H9 (cell line): ENCODE results near the gene PRTG. TPM values are rescaled to one million over a fixed set of nuclear protein-coding genes. Genes with fewer than 3 reads are reported as not detected.
"Not testable (repeated sequence)": the region's sequence is repeated elsewhere in the genome, so short reads cannot be mapped to it uniquely, and the experiment has no call there.

ENCODE experiments used
- DNase-seq: peaks from one replicate; pipeline ENCODE4 v3.0.0-alpha.2; 2017
- H2AFZ ChIP-seq: one replicate; pipeline ENCODE4 v1.6.1; 2013; ENCODE audit warnings: mild to moderate bottlenecking, low read length, control low read depth, moderate library complexity
- H2AK5ac ChIP-seq: 2 replicates; pipeline ENCODE4 v1.6.1; 2013; ENCODE audit warnings: low read length, control low read depth, mixed read lengths; ENCODE audit not compliant: insufficient read length
- H2BK120ac ChIP-seq: one replicate; pipeline ENCODE4 v1.6.1; 2013; ENCODE audit warnings: low read depth, mild to moderate bottlenecking, low read length, control low read depth, inconsistent platforms; ENCODE audit not compliant: poor library complexity, severe bottlenecking
- H2BK12ac ChIP-seq: 2 replicates; pipeline ENCODE4 v1.6.1; 2013; ENCODE audit warnings: low read length, control low read depth, mixed read lengths, low read depth; ENCODE audit not compliant: insufficient read length
- H2BK15ac ChIP-seq: 2 replicates; pipeline ENCODE4 v1.6.1; 2013; ENCODE audit warnings: low read depth, low read length, control low read depth
- H2BK20ac ChIP-seq: one replicate; pipeline ENCODE4 v1.6.1; 2013; ENCODE audit warnings: low read depth, mild to moderate bottlenecking, low read length, control low read depth, inconsistent platforms; ENCODE audit not compliant: poor library complexity, severe bottlenecking
- H2BK5ac ChIP-seq: 2 replicates; pipeline ENCODE4 v1.6.1; 2013; ENCODE audit warnings: low read length, control low read depth, mixed read lengths; ENCODE audit not compliant: insufficient read length
- H3K14ac ChIP-seq: 2 replicates; pipeline ENCODE4 v1.6.1; 2013; ENCODE audit warnings: low read length, control low read depth; ENCODE audit not compliant: insufficient read depth
- H3K18ac ChIP-seq: 2 replicates; pipeline ENCODE4 v1.6.1; 2013; ENCODE audit warnings: low read depth, mild to moderate bottlenecking, mixed read lengths, low read length, control low read depth; ENCODE audit not compliant: insufficient read length
- H3K23ac ChIP-seq: 2 replicates; pipeline ENCODE4 v1.6.1; 2013; ENCODE audit warnings: low read length, control low read depth, mixed read lengths, low read depth; ENCODE audit not compliant: insufficient read length
- H3K23me2 ChIP-seq: 2 replicates; pipeline ENCODE4 v1.6.1; 2013; ENCODE audit warnings: low read depth, mild to moderate bottlenecking, mixed read lengths, low read length, control low read depth; ENCODE audit not compliant: insufficient read length, poor library complexity, severe bottlenecking
- H3K27ac ChIP-seq: 2 replicates; pipeline ENCODE4 v1.5.1; 2013; ENCODE audit warnings: low read length, control low read depth, mixed read lengths, low read depth; ENCODE audit not compliant: insufficient read length
- H3K27me3 ChIP-seq: 2 replicates; pipeline ENCODE4 v1.6.1; 2013; ENCODE audit warnings: low read length, control low read depth, inconsistent platforms; ENCODE audit not compliant: insufficient read depth
- H3K4ac ChIP-seq: 2 replicates; pipeline ENCODE4 v1.6.1; 2013; ENCODE audit warnings: low read depth, mild to moderate bottlenecking, control low read depth, inconsistent platforms, low read length, moderate library complexity
- H3K4me1 ChIP-seq: 2 replicates; pipeline ENCODE4 v1.6.1; 2013; ENCODE audit warnings: low read length, control low read depth, inconsistent platforms; ENCODE audit not compliant: insufficient read depth
- H3K4me2 ChIP-seq: 2 replicates; pipeline ENCODE4 v1.6.1; 2013; ENCODE audit warnings: low read length, control low read depth, mixed read lengths; ENCODE audit not compliant: insufficient read length, insufficient read depth
- H3K56ac ChIP-seq: 2 replicates; pipeline ENCODE4 v1.6.1; 2013; ENCODE audit warnings: low read depth, mild to moderate bottlenecking, mixed read lengths, low read length, control low read depth; ENCODE audit not compliant: insufficient read length
- H3K79me1 ChIP-seq: 2 replicates; pipeline ENCODE4 v1.6.1; 2013; ENCODE audit warnings: low read depth, mild to moderate bottlenecking, moderate library complexity, low read length, control low read depth, inconsistent platforms; ENCODE audit not compliant: insufficient read depth, poor library complexity, severe bottlenecking
- H3K79me2 ChIP-seq: 2 replicates; pipeline ENCODE4 v1.6.1; 2013; ENCODE audit warnings: low read length, control low read depth, inconsistent platforms; ENCODE audit not compliant: insufficient read depth
- H3K9ac ChIP-seq: 2 replicates; pipeline ENCODE4 v1.6.1; 2013; ENCODE audit warnings: low read length, control low read depth, mixed read lengths; ENCODE audit not compliant: insufficient read length; ENCODE audit errors: extremely low read depth
- H3K9me3 ChIP-seq: one replicate; pipeline ENCODE4 v1.6.1; 2013; ENCODE audit warnings: low read depth, low read length, inconsistent platforms; ENCODE audit not compliant: control insufficient read depth
- H3T11ph ChIP-seq: one replicate; pipeline ENCODE4 v1.6.1; 2013; ENCODE audit warnings: mild to moderate bottlenecking, low read length, control low read depth, inconsistent platforms
- H4K20me1 ChIP-seq: one replicate; pipeline ENCODE4 v1.6.1; 2013; ENCODE audit not compliant: control insufficient read depth, insufficient read length, insufficient read depth
- H4K5ac ChIP-seq: 2 replicates; pipeline ENCODE4 v1.6.1; 2013; ENCODE audit warnings: low read depth, mild to moderate bottlenecking, mixed read lengths, low read length, control low read depth; ENCODE audit not compliant: insufficient read length
- H4K8ac ChIP-seq: replicated peaks from 2 replicates; pipeline ENCODE4 v1.6.1; 2013; ENCODE audit warnings: low read length, control low read depth, mixed read lengths, low read depth; ENCODE audit not compliant: insufficient read length
- H4K91ac ChIP-seq: 2 replicates; pipeline ENCODE4 v1.6.1; 2013; ENCODE audit warnings: low read depth, mild to moderate bottlenecking, moderate library complexity, mixed read lengths, low read length, control low read depth; ENCODE audit not compliant: insufficient read length
- H3K27ac Mint-ChIP-seq, 3 experiments: 2 replicates in 2 of 3; 3 replicates in 1 of 3; pipeline ENCODE4 v1.8.0; 2020 to 2021; ENCODE audit warnings: mixed read lengths in 3 of 3, mild to moderate bottlenecking in 1 of 3, moderate library complexity in 1 of 3
- H3K27me3 Mint-ChIP-seq: 2 replicates; pipeline ENCODE4 v1.8.0; 2021; ENCODE audit warnings: low read depth, mild to moderate bottlenecking, moderate library complexity, mixed read lengths
- H3K36me3 Mint-ChIP-seq, 3 experiments: 2 replicates in 2 of 3; 3 replicates in 1 of 3; pipeline ENCODE4 v1.8.0; 2020 to 2021; ENCODE audit warnings: low read depth in 3 of 3, mixed read lengths in 3 of 3; ENCODE audit not compliant: insufficient read depth in 1 of 3
- H3K4me1 Mint-ChIP-seq, 2 experiments: 2 replicates each; pipeline ENCODE4 v1.8.0; 2020; ENCODE audit warnings: mixed read lengths in 2 of 2
- H3K4me3 Mint-ChIP-seq, 2 experiments: 2 replicates in 1 of 2; 3 replicates in 1 of 2; pipeline ENCODE4 v1.8.0; 2020 to 2021; ENCODE audit warnings: mild to moderate bottlenecking in 2 of 2, mixed read lengths in 2 of 2, moderate library complexity in 1 of 2
- H3K9me3 Mint-ChIP-seq, 2 experiments: 2 replicates in 1 of 2; 3 replicates in 1 of 2; pipeline ENCODE4 v1.8.0; 2020; ENCODE audit warnings: mild to moderate bottlenecking in 2 of 2, mixed read lengths in 2 of 2, moderate library complexity in 1 of 2
- WGBS: extraction: QIAGEN DNeasy Blood & Tissue Kit; methylation state at CpG from one replicate; pipeline ENCODE4 v1.1.7; 2013; ENCODE audit warnings: missing lambda C conversion rate, low lambda C conversion rate, mixed read lengths; ENCODE audit not compliant: insufficient read length; ENCODE audit errors: extremely low coverage; 5-methylcytosine and 5-hydroxymethylcytosine counted together
- total RNA-seq: library from RNA; stranded (reverse); gene quantifications from 2 replicates; pipeline ENCODE4 v1.2.1, GENCODE V29; 2021
- TF ChIP-seq, protein P1 (sequence below): fragments of 200-600 bp; sonication (generic); conservative IDR thresholded peaks from 3 replicates; pipeline ENCODE4 v1.8.0; 2021; ENCODE audit warnings: antibody characterized with exemption, mild to moderate bottlenecking

PRTG gene
- total RNA-seq, 1 experiment from 2014 or later = 5.7 TPM

DNA sequence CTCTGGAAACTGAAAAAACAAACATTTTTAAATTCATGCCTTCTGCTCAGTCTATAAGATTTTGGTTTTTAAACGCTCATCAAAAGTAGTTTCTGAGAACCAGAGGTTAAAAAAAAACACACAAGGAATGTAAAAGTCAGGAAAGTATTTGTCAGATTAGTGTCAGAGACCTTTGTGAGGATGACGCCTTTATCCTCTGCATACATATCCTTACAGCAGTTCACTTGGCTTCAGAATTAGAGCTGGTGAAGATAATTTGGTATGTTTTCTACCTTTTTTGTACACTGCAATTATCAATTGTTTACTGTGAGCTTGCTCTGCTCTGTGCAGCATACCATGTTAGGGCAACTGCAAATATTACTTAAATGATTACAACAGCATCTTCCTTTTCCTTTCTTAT is 8.3 kb downstream of the PRTG start:
- no peaks in the 10 kb centered on the region for H3K79me2 ChIP-seq
- H3K23ac ChIP-seq = no peak overlapping the region
- H4K5ac ChIP-seq = no peak overlapping the region
- no peak overlapping the region for H4K8ac ChIP-seq
- no peak overlapping the region for H4K91ac ChIP-seq
- no peaks in the 10 kb centered on the region for H3K23me2 ChIP-seq
- H3K4me1 ChIP-seq = no peaks in the 10 kb centered on the region
- WGBS = no CpG with 5 or more reads among the region's 2 CpGs
- no peak overlapping the region for H2BK12ac ChIP-seq
- peaks cover 0 to 5% of the 10 kb centered on the region in 2 experiments; a peak in 2 of 4 replicates for H3K4me1 Mint-ChIP-seq
- no peak overlapping the region for H3K4me3 Mint-ChIP-seq
- H4K20me1 ChIP-seq = no peaks in the 10 kb centered on the region
- no peak for DNase-seq
- TF ChIP-seq, protein P1, sequence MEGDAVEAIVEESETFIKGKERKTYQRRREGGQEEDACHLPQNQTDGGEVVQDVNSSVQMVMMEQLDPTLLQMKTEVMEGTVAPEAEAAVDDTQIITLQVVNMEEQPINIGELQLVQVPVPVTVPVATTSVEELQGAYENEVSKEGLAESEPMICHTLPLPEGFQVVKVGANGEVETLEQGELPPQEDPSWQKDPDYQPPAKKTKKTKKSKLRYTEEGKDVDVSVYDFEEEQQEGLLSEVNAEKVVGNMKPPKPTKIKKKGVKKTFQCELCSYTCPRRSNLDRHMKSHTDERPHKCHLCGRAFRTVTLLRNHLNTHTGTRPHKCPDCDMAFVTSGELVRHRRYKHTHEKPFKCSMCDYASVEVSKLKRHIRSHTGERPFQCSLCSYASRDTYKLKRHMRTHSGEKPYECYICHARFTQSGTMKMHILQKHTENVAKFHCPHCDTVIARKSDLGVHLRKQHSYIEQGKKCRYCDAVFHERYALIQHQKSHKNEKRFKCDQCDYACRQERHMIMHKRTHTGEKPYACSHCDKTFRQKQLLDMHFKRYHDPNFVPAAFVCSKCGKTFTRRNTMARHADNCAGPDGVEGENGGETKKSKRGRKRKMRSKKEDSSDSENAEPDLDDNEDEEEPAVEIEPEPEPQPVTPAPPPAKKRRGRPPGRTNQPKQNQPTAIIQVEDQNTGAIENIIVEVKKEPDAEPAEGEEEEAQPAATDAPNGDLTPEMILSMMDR = no peak
- H3K27ac Mint-ChIP-seq = no peak overlapping the region
- H3K36me3 Mint-ChIP-seq = no peaks in the 10 kb centered on the region
- no peak overlapping the region for H2BK120ac ChIP-seq
- no peak overlapping the region for H2AK5ac ChIP-seq
- H3K27ac ChIP-seq = no peak overlapping the region
- H2BK20ac ChIP-seq = no peak overlapping the region
- peaks cover 0 to 3% of the 10 kb centered on the region in 2 experiments; a peak in 2 of 5 replicates for H3K9me3 Mint-ChIP-seq
- H3K4me2 ChIP-seq = no peak overlapping the region
- H3K27me3 ChIP-seq = peaks cover 37% of the 10 kb centered on the region
- no peak overlapping the region for H3K56ac ChIP-seq
- H2AFZ ChIP-seq = no peak overlapping the region
- H3K4ac ChIP-seq = no peak overlapping the region
- no peak overlapping the region for H2BK5ac ChIP-seq
- peaks cover 82% of the 10 kb centered on the region for H3K27me3 Mint-ChIP-seq
- H3T11ph ChIP-seq = no peak overlapping the region
- no peaks in the 10 kb centered on the region for H3K79me1 ChIP-seq
- H3K9me3 ChIP-seq = no peaks in the 10 kb centered on the region
- H3K18ac ChIP-seq = no peak overlapping the region
- no peak overlapping the region for H3K9ac ChIP-seq
- H3K14ac ChIP-seq = no peak overlapping the region
- H2BK15ac ChIP-seq = no peak overlapping the region

DNA sequence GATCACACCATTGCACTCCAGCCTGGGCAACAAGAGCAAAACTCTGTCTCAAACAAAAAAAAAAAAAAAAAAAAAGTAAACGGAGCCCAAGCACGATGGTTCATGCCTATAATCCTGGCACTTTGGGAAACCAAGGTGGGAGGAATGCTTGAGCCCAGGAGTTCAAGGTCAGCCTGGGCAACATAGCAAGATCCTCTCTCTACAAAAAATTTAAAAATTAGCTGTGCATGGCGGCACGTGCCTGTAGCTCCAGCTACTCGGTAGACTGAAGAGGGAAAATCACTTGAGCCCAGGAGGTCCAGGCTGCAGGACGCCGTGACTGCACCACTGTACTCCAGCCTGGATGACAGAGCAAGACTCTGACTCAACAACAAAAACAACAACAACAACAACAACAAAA is 9.5 kb downstream of the PRTG start:
- not testable (repeated sequence) for H3K56ac ChIP-seq, H4K5ac ChIP-seq, H3K23me2 ChIP-seq, H2BK20ac ChIP-seq, H3K4me1 ChIP-seq, H3T11ph ChIP-seq, H3K9me3 Mint-ChIP-seq, H2AFZ ChIP-seq, H3K4me2 ChIP-seq, H2BK12ac ChIP-seq, H3K14ac ChIP-seq, H4K8ac ChIP-seq, DNase-seq, H3K4me1 Mint-ChIP-seq, H3K4me3 Mint-ChIP-seq, H3K9ac ChIP-seq, H3K9me3 ChIP-seq, H2AK5ac ChIP-seq, H3K18ac ChIP-seq, H3K23ac ChIP-seq, H3K79me2 ChIP-seq, H4K91ac ChIP-seq, H4K20me1 ChIP-seq, H2BK15ac ChIP-seq, H2BK5ac ChIP-seq, H3K27ac Mint-ChIP-seq, H3K79me1 ChIP-seq, H3K4ac ChIP-seq, H3K27ac ChIP-seq, H3K36me3 Mint-ChIP-seq, H2BK120ac ChIP-seq
- H3K27me3 Mint-ChIP-seq = peaks cover 93% of the 10 kb centered on the region
- peaks cover 26% of the 10 kb centered on the region for H3K27me3 ChIP-seq
- WGBS = no CpG with 5 or more reads among the region's 7 CpGs
